Right forelimb (tissue), 1 donor: ENCODE data around the gene LINGO1.

Source experiments
- DNase-seq: peaks from one replicate; pipeline ENCODE4 v3.0.0-alpha.2; 2018

The LINGO1 gene

GRCh38 chr15:77591968-77592613 is 40.6 kb downstream of the LINGO1 start:
- DNase-seq = no peak

GRCh38 chr15:77589839-77590238 is 42.9 kb downstream of the LINGO1 start:
- DNase-seq = no peak

- no peak for DNase-seq
Observed at GRCh38 chr15:77588126-77588525, 44.6 kb downstream of the LINGO1 start.

- no peak for DNase-seq
Observed at GRCh38 chr15:77584691-77585090, 48.0 kb downstream of the LINGO1 start.

DNA sequence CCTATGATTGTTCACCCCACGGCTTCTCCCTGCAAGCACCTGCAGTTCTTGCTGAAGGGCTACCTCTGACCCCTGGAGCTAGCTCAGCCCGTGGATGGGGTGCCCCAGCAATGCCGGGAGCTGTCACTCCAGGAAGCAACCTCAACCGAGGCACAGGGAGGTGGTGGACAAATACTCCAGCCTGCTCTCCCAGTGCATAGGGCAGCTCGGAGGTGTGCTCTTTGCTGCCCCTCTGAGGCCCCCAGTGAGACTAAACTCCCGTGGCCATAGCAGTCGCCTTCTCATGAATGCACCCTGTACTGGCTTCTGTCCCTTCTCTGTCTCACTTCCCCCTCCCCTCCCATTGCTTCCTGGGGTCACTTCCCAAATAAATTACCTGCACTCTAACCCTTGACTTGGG is 48.5 kb downstream of the LINGO1 start:
- DNase-seq = no peak

- DNase-seq = no peak
Observed at GRCh38 chr15:77582763-77583162, 49.9 kb downstream of the LINGO1 start.

GRCh38 chr15:77581896-77582569 is 50.7 kb downstream of the LINGO1 start:
- DNase-seq = no peak

DNA sequence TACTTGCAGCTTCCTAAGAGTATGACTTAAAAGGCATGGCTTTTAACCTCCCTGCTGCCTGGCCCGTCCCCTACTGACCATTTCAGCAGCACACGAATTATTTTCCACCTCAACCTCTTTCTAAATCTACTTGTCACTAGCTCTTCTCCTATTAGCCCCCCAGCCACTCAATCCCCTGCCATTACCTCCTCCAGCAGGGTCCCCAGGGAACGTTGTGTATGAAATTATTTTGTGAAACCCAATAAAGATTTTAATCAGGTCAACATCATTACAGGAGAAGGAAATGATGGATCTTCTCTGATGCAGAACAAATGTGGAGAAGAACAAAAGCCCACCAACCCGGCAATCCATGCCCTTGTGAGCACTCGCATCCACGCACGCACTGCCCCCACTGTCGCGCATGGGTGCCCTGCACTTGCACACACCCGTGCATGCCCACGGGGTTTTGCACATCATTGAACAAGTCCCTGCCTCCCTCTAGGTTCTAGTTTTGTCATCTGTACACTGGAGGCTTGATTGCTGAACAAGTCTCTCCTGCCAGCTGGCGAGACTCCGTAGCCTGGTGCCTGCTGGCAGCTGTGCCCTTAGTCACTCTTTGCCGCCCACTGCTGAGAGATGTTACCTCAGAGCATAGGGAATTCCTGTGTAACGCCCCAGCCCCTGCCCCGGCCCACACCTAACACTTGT is 51.6 kb downstream of the LINGO1 start:
- no peak for DNase-seq

DNA sequence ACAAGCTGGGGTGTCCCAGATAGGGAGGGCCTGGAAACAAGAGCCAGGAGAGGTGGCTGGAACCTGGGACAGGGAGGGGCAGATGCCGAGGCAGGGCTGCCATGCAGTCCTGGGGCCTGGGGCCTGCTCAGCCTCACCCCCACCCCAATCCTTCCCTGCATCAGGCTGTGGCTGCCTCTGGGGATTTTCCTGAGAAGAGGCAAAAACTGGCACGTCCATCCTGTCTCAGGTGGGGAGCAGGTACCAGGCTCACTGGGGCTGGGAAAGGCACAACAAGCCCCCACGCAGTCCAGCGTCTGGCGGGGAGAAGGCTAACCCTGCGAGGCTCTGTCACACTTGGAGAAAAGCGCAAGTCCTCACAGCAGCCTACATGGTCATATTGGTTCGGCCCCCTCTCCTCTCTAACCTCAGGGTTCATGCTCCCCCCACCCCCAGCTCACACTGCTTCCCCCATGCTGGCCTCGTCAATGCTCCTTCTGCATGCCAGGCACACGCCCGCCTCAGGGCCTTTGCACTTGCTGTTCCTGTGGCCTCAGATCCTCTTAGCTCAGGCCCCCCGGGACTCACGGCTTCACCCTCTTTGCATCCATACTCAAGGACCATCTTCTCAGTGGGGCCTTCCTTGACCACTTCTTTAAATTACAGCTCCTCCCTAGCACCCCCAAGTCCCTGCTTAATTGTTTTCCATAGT is 53.1 kb downstream of the LINGO1 start:
- DNase-seq = no peak

DNA sequence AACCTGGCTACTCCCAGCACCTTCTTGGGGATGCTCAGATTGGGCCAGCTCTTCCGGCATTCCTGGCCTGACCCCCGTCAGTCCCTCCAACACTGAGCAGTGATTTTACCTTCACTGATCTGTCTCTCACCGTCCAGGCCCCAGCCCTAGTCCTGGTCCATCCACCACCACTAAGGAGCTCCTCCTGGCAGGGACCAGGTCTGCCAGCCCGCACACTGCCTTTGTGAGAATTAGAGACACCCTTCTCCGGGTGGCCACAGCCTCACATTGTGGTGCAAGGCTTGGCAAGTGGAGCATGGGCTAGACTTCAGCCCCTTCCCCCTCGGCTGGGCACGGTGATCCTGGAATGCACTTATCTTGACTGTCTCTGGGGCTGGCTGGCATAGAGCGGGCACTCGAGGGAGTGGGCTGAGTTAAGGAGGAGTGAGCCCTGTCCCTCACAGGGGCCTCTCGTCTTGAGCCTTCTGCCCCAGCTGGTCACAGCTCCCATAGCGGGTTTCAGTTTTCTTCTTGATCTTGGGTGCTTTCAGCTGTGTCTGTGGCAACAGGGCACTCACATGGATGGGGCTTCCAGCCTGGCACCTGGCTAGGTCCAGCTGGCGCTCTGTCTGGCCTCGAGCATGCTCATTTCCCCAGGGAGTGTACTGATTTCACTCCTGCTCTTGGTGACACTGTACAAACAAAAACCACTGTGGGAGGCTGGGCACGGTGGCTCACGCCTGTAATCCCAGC is 53.9 kb downstream of the LINGO1 start:
- no peak for DNase-seq

GRCh38 chr15:77577366-77577950 is 55.3 kb downstream of the LINGO1 start:
- no peak for DNase-seq

DNA sequence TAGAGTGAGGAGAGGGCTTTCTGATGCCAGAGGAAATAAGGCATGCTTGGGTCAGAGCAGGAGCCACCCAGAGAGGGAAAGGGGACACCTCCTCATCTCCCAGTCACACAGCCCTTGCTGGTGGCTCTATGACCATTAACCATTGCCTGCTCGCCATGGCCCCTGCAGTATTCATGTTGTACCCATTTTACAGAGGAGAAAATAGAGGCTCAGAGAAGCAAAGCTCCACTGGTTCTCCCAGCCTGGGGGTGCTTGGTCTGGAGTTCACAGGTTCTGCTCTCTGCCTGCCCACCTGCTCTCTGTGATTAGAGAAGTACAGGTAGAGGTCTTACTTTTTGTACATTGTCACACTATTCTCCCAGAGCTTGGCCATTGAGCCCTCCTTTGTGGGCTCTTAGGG is 56.2 kb downstream of the LINGO1 start:
- DNase-seq = no peak

- no peak for DNase-seq
Observed at GRCh38 chr15:77575203-77575934, 57.3 kb downstream of the LINGO1 start.

GRCh38 chr15:77574521-77575202 is 58.0 kb downstream of the LINGO1 start:
- DNase-seq = no peak

DNA sequence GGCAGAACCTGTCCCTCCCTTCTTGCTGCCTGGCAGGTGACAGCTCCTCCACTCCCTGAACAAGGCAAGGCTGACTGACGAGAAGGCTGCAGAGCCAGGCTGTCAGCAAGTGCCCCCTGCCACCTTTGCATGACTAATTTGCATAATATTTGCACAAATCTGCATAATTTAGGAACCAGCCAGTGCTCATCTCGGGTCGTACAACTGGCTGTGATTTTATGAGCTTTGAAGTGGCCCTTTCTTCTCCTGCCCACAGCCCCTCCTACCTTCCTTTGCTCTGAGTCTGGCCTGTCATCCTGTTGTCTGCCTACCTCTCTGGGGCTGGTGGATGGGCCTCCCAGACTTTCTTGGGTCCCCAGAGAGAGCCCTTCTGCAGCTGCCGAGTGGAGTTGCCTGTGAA is 58.9 kb downstream of the LINGO1 start:
- DNase-seq = no peak

DNA sequence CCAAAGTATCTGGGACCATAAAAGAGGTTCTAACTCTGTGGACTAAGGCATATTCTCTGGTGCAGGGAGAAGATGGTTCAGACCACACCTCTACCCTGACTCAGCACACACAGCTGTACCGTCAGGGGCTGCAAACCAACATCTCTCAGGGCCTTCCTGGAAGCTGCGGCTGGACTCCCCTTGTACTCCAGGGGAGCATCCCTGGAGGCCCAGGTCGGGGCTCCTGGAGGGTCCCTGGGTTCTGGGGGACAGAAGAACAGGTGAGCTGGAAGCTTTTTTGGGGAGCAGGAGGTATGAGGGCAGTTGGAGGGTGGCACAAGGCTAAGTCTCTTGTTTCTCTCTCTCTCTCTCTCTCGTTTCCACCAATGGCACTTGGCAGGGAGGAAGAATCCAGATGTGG is 60.5 kb downstream of the LINGO1 start:
- no peak for DNase-seq

GRCh38 chr15:77571741-77572140 is 61.0 kb downstream of the LINGO1 start:
- DNase-seq = no peak

GRCh38 chr15:77571181-77571580 is 61.5 kb downstream of the LINGO1 start:
- DNase-seq = no peak

DNA sequence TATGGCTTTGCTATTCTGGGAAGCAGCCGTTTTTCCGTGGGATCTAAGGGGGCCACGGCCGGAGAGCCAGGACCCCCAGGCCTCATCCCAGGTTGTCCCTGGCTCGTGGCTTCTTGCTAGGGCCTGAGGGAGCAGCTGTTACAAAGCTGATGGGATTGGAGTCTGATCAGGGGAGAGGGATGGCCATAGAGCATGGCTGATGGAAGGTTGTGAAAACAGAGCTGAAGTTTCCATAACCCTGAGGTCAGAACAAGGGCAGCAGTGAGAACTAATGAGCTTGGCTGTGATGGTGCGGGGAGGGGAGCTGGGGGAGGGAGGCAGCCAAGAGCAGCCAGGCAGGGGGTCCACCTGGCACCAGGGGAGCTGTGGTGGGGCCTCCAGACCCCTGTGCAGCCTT is 63.0 kb downstream of the LINGO1 start:
- DNase-seq = no peak

GRCh38 chr15:77568973-77569728 is 63.6 kb downstream of the LINGO1 start:
- DNase-seq = peak; percentile 55
